GM21576 (cell line): Measurements from ENCODE around the gene VPS8.
A peak's percentile ranks its signal among the peaks of the same experiment; 100 is the strongest.
"Not testable (repeated sequence)": the region's sequence is repeated elsewhere in the genome, so short reads cannot be mapped to it uniquely, and the experiment has no call there.

ENCODE experiments used
- ATAC-seq: cut with Tn5 transposase; IDR thresholded peaks from one replicate; pipeline ENCODE4 v1.9.1; 2021; ENCODE audit warnings: mild to moderate bottlenecking, moderate library complexity; ENCODE audit not compliant: unreplicated experiment

Gene VPS8

GRCh38 chr3:184864000-184864399, 52.0 kb downstream of the VPS8 start:
- ATAC-seq = no peak

- ATAC-seq = no peak
These were observed 56.5 kb downstream of the VPS8 start for GRCh38 chr3:184868477-184868876.

- ATAC-seq = no peak
These were observed 60.2 kb downstream of the VPS8 start for GRCh38 chr3:184872200-184872599.

- ATAC-seq = no peak
These were observed 61.2 kb downstream of the VPS8 start for GRCh38 chr3:184873141-184873540.

GRCh38 chr3:184874709-184875644, 63.0 kb downstream of the VPS8 start:
- ATAC-seq = no peak

- no peak for ATAC-seq
These were observed 68.5 kb downstream of the VPS8 start for GRCh38 chr3:184880276-184881019.

- ATAC-seq = peak; percentile 95
These were observed 72.5 kb downstream of the VPS8 start for GRCh38 chr3:184884359-184885017.

GRCh38 chr3:184885112-184885511, 73.1 kb downstream of the VPS8 start:
- ATAC-seq = no peak

- no peak for ATAC-seq
These were observed 75.6 kb downstream of the VPS8 start for GRCh38 chr3:184887574-184887973.

GRCh38 chr3:184889312-184889904, 77.4 kb downstream of the VPS8 start:
- no peak for ATAC-seq

- no peak for ATAC-seq
These were observed 82.1 kb downstream of the VPS8 start for GRCh38 chr3:184894051-184894450.

GRCh38 chr3:184895350-184895749, 83.4 kb downstream of the VPS8 start:
- ATAC-seq = no peak

GRCh38 chr3:184896336-184896735, 84.4 kb downstream of the VPS8 start:
- no peak for ATAC-seq

- no peak for ATAC-seq
These were observed 88.1 kb downstream of the VPS8 start for GRCh38 chr3:184899953-184900595.

GRCh38 chr3:184907031-184907430, 95.1 kb downstream of the VPS8 start:
- not testable (repeated sequence) for ATAC-seq

- ATAC-seq = no peak
These were observed 96.0 kb downstream of the VPS8 start for GRCh38 chr3:184907681-184908649.

GRCh38 chr3:184908859-184909258, 96.9 kb downstream of the VPS8 start:
- ATAC-seq = no peak

- ATAC-seq = no peak
These were observed 98.7 kb downstream of the VPS8 start for GRCh38 chr3:184910664-184911063.

- ATAC-seq = no peak
These were observed 99.6 kb downstream of the VPS8 start for GRCh38 chr3:184911570-184911969.
